Neural progenitor cell (in vitro differentiated cells): Measurements from ENCODE around the gene BCAS1. TPM values are rescaled to one million over a fixed set of nuclear protein-coding genes. Genes with fewer than 3 reads are reported as not detected.

Source experiments
- DNase-seq: peaks from one replicate; pipeline ENCODE4 v3.0.0-alpha.2; 2016; ENCODE audit warnings: low spot score
- H2AFZ ChIP-seq: fragments of 200-600 bp; sonication (generic); replicated peaks from 2 replicates; pipeline ENCODE4 v1.6.1; 2016; ENCODE audit warnings: antibody characterized with exemption
- H3F3A ChIP-seq: fragments of 200-600 bp; sonication (generic); 2 replicates; pipeline ENCODE4 v1.6.1; 2016; ENCODE audit warnings: antibody characterized with exemption, low read depth
- H3K27ac ChIP-seq: fragments of 200-600 bp; sonication (generic); 2 replicates; pipeline ENCODE4 v1.5.1; 2016; ENCODE audit warnings: mild to moderate bottlenecking
- H3K27me3 ChIP-seq: fragments of 200-600 bp; sonication (generic); 2 replicates; pipeline ENCODE4 v1.6.1; 2016; ENCODE audit warnings: mild to moderate bottlenecking, moderate library complexity
- H3K36me3 ChIP-seq: fragments of 200-600 bp; sonication (generic); 2 replicates; pipeline ENCODE4 v1.5.1; 2016
- H3K4me1 ChIP-seq: fragments of 200-600 bp; sonication (generic); 2 replicates; pipeline ENCODE4 v1.6.1; 2016; ENCODE audit warnings: mixed run types
- H3K4me2 ChIP-seq: fragments of 200-600 bp; sonication (generic); 2 replicates; pipeline ENCODE4 v1.6.1; 2016
- H3K4me3 ChIP-seq: fragments of 200-600 bp; sonication (generic); 2 replicates; pipeline ENCODE4 v1.5.1; 2016
- H3K79me2 ChIP-seq: fragments of 200-600 bp; sonication (generic); 2 replicates; pipeline ENCODE4 v1.6.1; 2016; ENCODE audit warnings: low read depth
- H3K9ac ChIP-seq: fragments of 200-600 bp; sonication (generic); 2 replicates; pipeline ENCODE4 v1.6.1; 2016
- H3K9me3 ChIP-seq: fragments of 200-600 bp; sonication (generic); 2 replicates; pipeline ENCODE4 v1.5.1; 2016; ENCODE audit warnings: low read depth
- H4K20me1 ChIP-seq: fragments of 200-600 bp; sonication (generic); 2 replicates; pipeline ENCODE4 v1.6.1; 2016; ENCODE audit warnings: low read depth
- H3K27ac Mint-ChIP-seq: 3 replicates; pipeline ENCODE4 v1.8.0; 2021; ENCODE audit warnings: mixed read lengths
- H3K27me3 Mint-ChIP-seq: 2 replicates; pipeline ENCODE4 v1.8.0; 2022; ENCODE audit warnings: low read depth, mild to moderate bottlenecking, inconsistent platforms, moderate library complexity, mixed read lengths; ENCODE audit not compliant: insufficient read depth
- H3K36me3 Mint-ChIP-seq: 3 replicates; pipeline ENCODE4 v1.8.0; 2021; ENCODE audit warnings: mixed read lengths
- H3K4me1 Mint-ChIP-seq: 3 replicates; pipeline ENCODE4 v1.8.0; 2021; ENCODE audit warnings: mixed read lengths
- H3K4me3 Mint-ChIP-seq: 3 replicates; pipeline ENCODE4 v1.8.0; 2021; ENCODE audit warnings: mild to moderate bottlenecking, moderate library complexity, mixed read lengths
- H3K9me3 Mint-ChIP-seq: 3 replicates; pipeline ENCODE4 v1.8.0; 2020; ENCODE audit warnings: mixed read lengths
- CTCF ChIP-seq: fragments of 200-600 bp; sonication (generic); IDR thresholded peaks from 2 replicates; pipeline ENCODE4 v1.5.1; 2017; ENCODE audit warnings: antibody characterized with exemption, mild to moderate bottlenecking
- EZH2 ChIP-seq: fragments of 200-600 bp; sonication (generic); IDR thresholded peaks from 2 replicates; pipeline ENCODE4 v1.6.1; 2017; ENCODE audit warnings: antibody characterized with exemption, mild to moderate bottlenecking, moderate library complexity
- EZH2phosphoT487 ChIP-seq: fragments of 200-600 bp; sonication (generic); IDR thresholded peaks from 2 replicates; pipeline ENCODE4 v1.6.1; 2017; ENCODE audit warnings: antibody characterized with exemption
- total RNA-seq: library from RNA; depleted of rRNA; stranded (reverse); fragments of >200 nt; gene quantifications from 2 replicates; pipeline ENCODE4 v1.2.3, GENCODE V29; 2015; ENCODE audit warnings: low replicate concordance

Gene BCAS1
- total RNA-seq, 1 donor from 2014 or later, result not detected

GRCh38 chr20:53911301-53911700, 159.1 kb downstream of the BCAS1 start:
- Histone ChIP-seq H3K4me1 (peaks cover 15% of the 10 kb centered on the region), H3K27ac (no peak overlapping the region), H3K9ac (no peak overlapping the region), H2AFZ (no peak overlapping the region), H3K9me3 (no peaks in the 10 kb centered on the region), H4K20me1 (no peaks in the 10 kb centered on the region), H3K4me3 (no peak overlapping the region), H3K36me3 (no peaks in the 10 kb centered on the region), H3K79me2 (no peaks in the 10 kb centered on the region), H3F3A (peaks cover 4% of the 10 kb centered on the region), H3K27me3 (no peaks in the 10 kb centered on the region), H3K4me2 (no peak overlapping the region)
- H3K9me3 Mint-ChIP-seq, result peaks cover 15% of the 10 kb centered on the region
- no peaks in the 10 kb centered on the region for H3K36me3 Mint-ChIP-seq
- peaks cover 23% of the 10 kb centered on the region for H3K4me1 Mint-ChIP-seq
- H3K27me3 Mint-ChIP-seq, result peaks cover 6% of the 10 kb centered on the region
- TF ChIP-seq CTCF, result no peak
- TF ChIP-seq EZH2phosphoT487, result no peak
- TF ChIP-seq EZH2, result no peak
- no peak for DNase-seq
- H3K27ac Mint-ChIP-seq, result no peak overlapping the region
- no peak overlapping the region for H3K4me3 Mint-ChIP-seq

GRCh38 chr20:53910351-53911002, 159.9 kb downstream of the BCAS1 start:
- Histone ChIP-seq H3K27me3 (no peaks in the 10 kb centered on the region), H3K4me2 (no peak overlapping the region), H3F3A (peaks cover 4% of the 10 kb centered on the region), H3K4me3 (no peak overlapping the region), H3K36me3 (no peaks in the 10 kb centered on the region), H2AFZ (no peak overlapping the region), H3K79me2 (no peaks in the 10 kb centered on the region), H3K9ac (no peak overlapping the region), H3K27ac (no peak overlapping the region), H4K20me1 (no peaks in the 10 kb centered on the region), H3K9me3 (no peaks in the 10 kb centered on the region), H3K4me1 (peaks cover 11% of the 10 kb centered on the region)
- Mint-ChIP-seq H3K4me1 (peaks cover 18% of the 10 kb centered on the region), H3K36me3 (no peaks in the 10 kb centered on the region), H3K4me3 (no peak overlapping the region), H3K9me3 (peaks cover 15% of the 10 kb centered on the region), H3K27ac (peak overlapping the region; percentile 1), H3K27me3 (peaks cover 6% of the 10 kb centered on the region)
- no peak for TF ChIP-seq EZH2phosphoT487
- no peak for DNase-seq

- no peak overlapping the region for H3K4me3 ChIP-seq
- H3K36me3 Mint-ChIP-seq, result no peaks in the 10 kb centered on the region
- TF ChIP-seq EZH2phosphoT487 (no peak), EZH2 (no peak), CTCF (no peak)
- no peak overlapping the region for H2AFZ ChIP-seq
- peaks cover 3% of the 10 kb centered on the region for H3K4me1 Mint-ChIP-seq
- H3K27ac Mint-ChIP-seq, result peak overlapping the region; percentile 47
- no peaks in the 10 kb centered on the region for H3K27me3 ChIP-seq
- H3K36me3 ChIP-seq, result no peaks in the 10 kb centered on the region
- no peaks in the 10 kb centered on the region for H3K9me3 ChIP-seq
- DNase-seq, result no peak
- H3K79me2 ChIP-seq, result no peaks in the 10 kb centered on the region
- no peaks in the 10 kb centered on the region for H3F3A ChIP-seq
- peaks cover 15% of the 10 kb centered on the region for H3K9me3 Mint-ChIP-seq
- no peak overlapping the region for H3K4me2 ChIP-seq
- H3K27ac ChIP-seq, result no peak overlapping the region
- peaks cover 10% of the 10 kb centered on the region for H3K27me3 Mint-ChIP-seq
- H3K4me3 Mint-ChIP-seq, result no peak overlapping the region
- H3K4me1 ChIP-seq, result no peaks in the 10 kb centered on the region
- H3K9ac ChIP-seq, result no peak overlapping the region
- H4K20me1 ChIP-seq, result no peaks in the 10 kb centered on the region
Measured at GRCh38 chr20:53907968-53908751, 162.2 kb downstream of the BCAS1 start.

GRCh38 chr20:53905820-53906191, 164.6 kb downstream of the BCAS1 start:
- H3K4me1 Mint-ChIP-seq, result peaks cover 15% of the 10 kb centered on the region
- H3K27me3 ChIP-seq, result no peaks in the 10 kb centered on the region

More at GRCh38 chr20:53905820-53906191, 164.6 kb downstream of the BCAS1 start:
- Histone ChIP-seq H3K27ac (no peak overlapping the region), H3K9me3 (no peaks in the 10 kb centered on the region), H3K4me1 (peaks cover 14% of the 10 kb centered on the region), H2AFZ (no peak overlapping the region), H3K36me3 (no peaks in the 10 kb centered on the region), H3K79me2 (no peaks in the 10 kb centered on the region), H3K4me3 (no peak overlapping the region), H3K4me2 (no peak overlapping the region), H4K20me1 (no peaks in the 10 kb centered on the region), H3F3A (no peaks in the 10 kb centered on the region), H3K9ac (no peak overlapping the region)
- peaks cover 8% of the 10 kb centered on the region for H3K27me3 Mint-ChIP-seq
- no peak for TF ChIP-seq EZH2
- no peak for TF ChIP-seq CTCF
- TF ChIP-seq EZH2phosphoT487, result no peak
- no peak overlapping the region for H3K27ac Mint-ChIP-seq
- DNase-seq, result no peak
- H3K9me3 Mint-ChIP-seq, result peaks cover 7% of the 10 kb centered on the region
- H3K36me3 Mint-ChIP-seq, result no peaks in the 10 kb centered on the region
- H3K4me3 Mint-ChIP-seq, result no peak overlapping the region
